Trophoblast cell (in vitro differentiated cells and primary cell): ENCODE results near the gene MYO5A.
"Not testable (repeated sequence)": the region's sequence is repeated elsewhere in the genome, so short reads cannot be mapped to it uniquely, and the experiment has no call there.

Experiments
- DNase-seq, 2 donors: peaks; one replicate each; pipeline ENCODE4 v3.0.0-alpha.2; 2016
- H2AFZ ChIP-seq: 2 replicates; pipeline ENCODE4 v1.6.1; 2013; ENCODE audit warnings: low read length, moderate library complexity, mild to moderate bottlenecking; ENCODE audit not compliant: insufficient read depth, poor library complexity
- H2AK5ac ChIP-seq: 2 replicates; pipeline ENCODE4 v1.6.1; 2013; ENCODE audit warnings: mild to moderate bottlenecking, low read length
- H2BK120ac ChIP-seq: 2 replicates; pipeline ENCODE4 v1.6.1; 2013; ENCODE audit warnings: low read length, mild to moderate bottlenecking, moderate library complexity; ENCODE audit not compliant: insufficient read depth, poor library complexity
- H2BK12ac ChIP-seq: 2 replicates; pipeline ENCODE4 v1.6.1; 2013; ENCODE audit warnings: mild to moderate bottlenecking, low read length, moderate library complexity
- H2BK5ac ChIP-seq: 2 replicates; pipeline ENCODE4 v1.6.1; 2013; ENCODE audit warnings: low read length, low read depth, moderate library complexity, mild to moderate bottlenecking; ENCODE audit not compliant: poor library complexity
- H3K14ac ChIP-seq: 2 replicates; pipeline ENCODE4 v1.6.1; 2013; ENCODE audit warnings: mild to moderate bottlenecking, low read length
- H3K18ac ChIP-seq: 2 replicates; pipeline ENCODE4 v1.6.1; 2013; ENCODE audit warnings: mild to moderate bottlenecking, low read length
- H3K23ac ChIP-seq: 2 replicates; pipeline ENCODE4 v1.6.1; 2013; ENCODE audit warnings: low read length
- H3K27ac ChIP-seq: 2 replicates; pipeline ENCODE4 v1.5.1; 2013; ENCODE audit warnings: low read depth, mild to moderate bottlenecking, inconsistent platforms, low read length, moderate library complexity
- H3K27me3 ChIP-seq: 2 replicates; pipeline ENCODE4 v1.6.1; 2013; ENCODE audit warnings: inconsistent platforms, mild to moderate bottlenecking, low read length, moderate library complexity; ENCODE audit not compliant: insufficient read depth
- H3K36me3 ChIP-seq, 2 experiments: 1 replicate in 1 of 2; 2 replicates in 1 of 2; pipeline ENCODE4 v1.6.1; 2013; ENCODE audit warnings: low read length in 2 of 2, mild to moderate bottlenecking in 2 of 2, moderate library complexity in 1 of 2; ENCODE audit not compliant: insufficient read depth in 2 of 2, control insufficient read depth in 1 of 2
- H3K4ac ChIP-seq: 2 replicates; pipeline ENCODE4 v1.6.1; 2013; ENCODE audit warnings: low read depth, mild to moderate bottlenecking, low read length, moderate library complexity
- H3K4me1 ChIP-seq, 2 experiments: 1 replicate in 1 of 2; 2 replicates in 1 of 2; pipeline ENCODE4 v1.6.1; 2013; ENCODE audit warnings: low read length in 2 of 2, mild to moderate bottlenecking in 2 of 2, moderate library complexity in 1 of 2; ENCODE audit not compliant: insufficient read depth in 2 of 2, control insufficient read depth in 1 of 2
- H3K4me2 ChIP-seq: 2 replicates; pipeline ENCODE4 v1.6.1; 2013; ENCODE audit warnings: inconsistent platforms, mild to moderate bottlenecking, low read length, moderate library complexity
- H3K4me3 ChIP-seq: 2 replicates; pipeline ENCODE4 v1.5.1; 2013; ENCODE audit warnings: mild to moderate bottlenecking, low read depth, low read length, inconsistent platforms
- H3K79me1 ChIP-seq: one replicate; pipeline ENCODE4 v1.6.1; 2013; ENCODE audit warnings: low read length
- H3K79me2 ChIP-seq: 2 replicates; pipeline ENCODE4 v1.6.1; 2013; ENCODE audit warnings: low read length, mild to moderate bottlenecking; ENCODE audit not compliant: control insufficient read depth, insufficient read depth, poor library complexity
- H3K9ac ChIP-seq: 2 replicates; pipeline ENCODE4 v1.6.1; 2013; ENCODE audit warnings: mild to moderate bottlenecking, low read length
- H3K9me3 ChIP-seq: 2 replicates; pipeline ENCODE4 v1.6.1; 2013; ENCODE audit warnings: low read depth, mild to moderate bottlenecking, control low read depth, inconsistent platforms, low read length; ENCODE audit not compliant: insufficient read depth
- H4K12ac ChIP-seq: 2 replicates; pipeline ENCODE4 v1.6.1; 2013; ENCODE audit warnings: low read depth, mild to moderate bottlenecking, low read length, moderate library complexity
- H4K8ac ChIP-seq: 2 replicates; pipeline ENCODE4 v1.6.1; 2013; ENCODE audit warnings: low read depth, mild to moderate bottlenecking, low read length, moderate library complexity
- H4K91ac ChIP-seq: one replicate; pipeline ENCODE4 v1.6.1; 2013; ENCODE audit warnings: low read depth, mild to moderate bottlenecking, low read length, moderate library complexity
- WGBS: extraction: QIAGEN DNeasy Blood & Tissue Kit; methylation state at CpG from one replicate; pipeline ENCODE4 v1.1.7; 2013; ENCODE audit warnings: missing lambda C conversion rate; ENCODE audit not compliant: insufficient read length, insufficient coverage; ENCODE audit errors: extremely low coverage; 5-methylcytosine and 5-hydroxymethylcytosine counted together

The MYO5A gene

GRCh38 chr15:52551762-52552161 lies 23.1 kb upstream of the MYO5A start:
- no CpG with 5 or more reads among the region's 6 CpGs for WGBS
- no peaks in the 10 kb centered on the region for H3K4me1 ChIP-seq
- no peak overlapping the region for H2BK12ac ChIP-seq
- H3K9me3 ChIP-seq = no peaks in the 10 kb centered on the region
- no peaks in the 10 kb centered on the region for H3K79me1 ChIP-seq
- no peak overlapping the region for H2AK5ac ChIP-seq
- no peak overlapping the region for H4K8ac ChIP-seq
- no peaks in the 10 kb centered on the region for H3K79me2 ChIP-seq
- no peak overlapping the region for H2AFZ ChIP-seq
- no peak overlapping the region for H4K12ac ChIP-seq
- H3K27ac ChIP-seq = no peak overlapping the region
- H2BK120ac ChIP-seq = no peak overlapping the region
- no peak overlapping the region for H3K14ac ChIP-seq
- no peak overlapping the region for H2BK5ac ChIP-seq
- H3K18ac ChIP-seq = no peak overlapping the region
- H3K27me3 ChIP-seq = no peaks in the 10 kb centered on the region
- no peak overlapping the region for H3K4ac ChIP-seq
- no peak overlapping the region for H4K91ac ChIP-seq
- no peak overlapping the region for H3K4me3 ChIP-seq
- H3K36me3 ChIP-seq = peaks cover 6 to 8% of the 10 kb centered on the region in 2 experiments
- H3K23ac ChIP-seq = no peak overlapping the region
- no peak overlapping the region for H3K4me2 ChIP-seq
- peak in 1 of 2 donors; percentile 14 for DNase-seq
- no peak overlapping the region for H3K9ac ChIP-seq

GRCh38 chr15:52551186-52551585 lies 22.5 kb upstream of the MYO5A start:
- not testable (repeated sequence) for H4K8ac ChIP-seq, H2AK5ac ChIP-seq, H2BK12ac ChIP-seq, H3K9me3 ChIP-seq, H3K4me3 ChIP-seq, H3K4me1 ChIP-seq, H3K27ac ChIP-seq, H3K18ac ChIP-seq, H3K23ac ChIP-seq, H4K12ac ChIP-seq, H4K91ac ChIP-seq, H3K4ac ChIP-seq, H2BK5ac ChIP-seq, H2AFZ ChIP-seq, H3K27me3 ChIP-seq, H3K9ac ChIP-seq, H3K4me2 ChIP-seq, DNase-seq, H3K79me1 ChIP-seq, H2BK120ac ChIP-seq, H3K14ac ChIP-seq, H3K79me2 ChIP-seq
- WGBS = no CpG with 5 or more reads among the region's 1 CpG
- H3K36me3 ChIP-seq = peaks cover 11 to 13% of the 10 kb centered on the region in 2 experiments

DNA sequence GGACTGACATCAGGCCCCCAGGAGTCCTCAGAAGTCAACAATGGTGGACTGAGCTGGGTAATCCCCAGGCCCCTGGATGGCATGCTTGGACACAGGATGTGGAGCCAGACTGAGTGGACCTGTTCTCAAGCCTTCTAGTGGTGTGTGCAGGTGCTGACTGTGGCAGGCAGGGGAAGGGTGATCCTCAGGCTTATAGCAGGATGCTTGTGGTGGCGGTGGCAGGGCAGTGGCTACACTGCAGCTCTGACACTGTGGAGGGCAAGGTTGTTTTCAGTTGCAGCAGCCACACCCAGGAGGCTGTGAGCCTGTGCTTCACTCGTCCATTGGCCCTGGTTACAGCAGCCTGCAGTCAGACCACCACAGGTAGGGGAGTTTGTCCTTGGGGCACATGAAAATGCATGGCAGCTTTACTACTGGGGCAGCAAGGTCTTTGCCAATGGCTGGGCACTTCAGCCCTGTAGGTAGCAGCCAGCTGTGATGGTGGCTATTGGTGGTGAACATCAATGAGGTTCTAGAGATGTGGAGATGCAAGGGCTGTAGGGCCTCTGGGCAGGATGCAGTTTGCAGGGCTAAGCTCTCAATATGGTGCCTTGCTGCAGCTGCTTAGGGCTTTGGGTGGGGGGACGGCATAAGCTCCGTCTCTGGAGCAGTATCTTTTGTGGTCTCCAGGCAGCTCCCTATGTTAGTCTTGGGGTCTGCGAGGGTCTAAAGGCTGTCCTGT lies 17.5 kb upstream of the MYO5A start:
- Histone ChIP-seq H2AK5ac (no peak overlapping the region), H3K36me3 (peaks cover 9 to 16% of the 10 kb centered on the region in 2 experiments), H2BK5ac (no peak overlapping the region), H3K23ac (no peak overlapping the region), H3K79me2 (no peaks in the 10 kb centered on the region), H3K27ac (no peak overlapping the region), H3K79me1 (no peaks in the 10 kb centered on the region), H3K4me2 (no peak overlapping the region), H3K4me3 (no peak overlapping the region), H3K4ac (no peak overlapping the region), H2AFZ (no peak overlapping the region), H3K4me1 (no peaks in the 10 kb centered on the region), H4K12ac (no peak overlapping the region), H2BK12ac (no peak overlapping the region), H3K14ac (no peak overlapping the region), H4K8ac (no peak overlapping the region), H3K9me3 (peaks cover 5% of the 10 kb centered on the region), H3K18ac (no peak overlapping the region), H3K9ac (no peak overlapping the region), H4K91ac (no peak overlapping the region), H3K27me3 (no peaks in the 10 kb centered on the region), H2BK120ac (no peak overlapping the region)
- no CpG with 5 or more reads among the region's 5 CpGs for WGBS
- no peak for DNase-seq

DNA sequence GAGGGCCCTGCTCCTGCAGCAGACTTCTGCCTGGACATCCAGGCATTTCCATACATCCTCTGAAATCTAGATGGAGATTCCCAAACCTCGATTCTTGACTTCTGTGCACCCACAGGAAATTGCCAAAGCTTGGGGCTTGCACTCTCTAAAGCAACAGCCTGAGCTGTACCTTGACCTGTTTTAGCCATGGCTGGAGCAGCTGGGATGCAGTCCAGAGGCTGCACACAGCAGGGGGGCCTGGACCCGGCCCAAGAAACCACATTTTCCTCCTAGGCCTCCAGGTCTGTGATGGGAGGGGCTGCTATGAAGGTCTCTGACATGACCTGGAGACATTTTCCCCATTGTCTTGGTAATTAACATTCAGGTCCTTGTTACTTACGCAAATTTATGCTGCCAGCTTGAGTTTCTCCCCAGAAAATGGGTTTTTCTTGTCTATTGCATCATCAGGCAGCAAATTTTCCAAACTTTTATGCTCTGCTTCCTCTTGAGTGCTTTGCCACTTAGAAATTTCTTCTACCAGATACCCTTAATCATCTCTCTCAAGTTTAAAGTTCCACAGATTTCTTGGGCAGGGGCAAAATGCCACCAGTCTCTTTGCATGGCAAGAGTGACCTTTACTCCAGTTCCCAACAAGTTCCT lies 11.8 kb upstream of the MYO5A start:
- H3K4me1 ChIP-seq = no peaks in the 10 kb centered on the region
- no peak overlapping the region for H2BK120ac ChIP-seq
- no peak overlapping the region for H2BK5ac ChIP-seq
- no peaks in the 10 kb centered on the region for H3K27me3 ChIP-seq
- H3K18ac ChIP-seq = no peak overlapping the region
- no peak overlapping the region for H3K4me2 ChIP-seq
- no peak overlapping the region for H4K12ac ChIP-seq
- H2AK5ac ChIP-seq = no peak overlapping the region
- no peak overlapping the region for H3K14ac ChIP-seq
- H3K4ac ChIP-seq = no peak overlapping the region
- no CpG with 5 or more reads among the region's 3 CpGs for WGBS
- H4K8ac ChIP-seq = no peak overlapping the region
- no peak overlapping the region for H4K91ac ChIP-seq
- no peaks in the 10 kb centered on the region for H3K79me1 ChIP-seq
- no peak overlapping the region for H2BK12ac ChIP-seq
- H3K36me3 ChIP-seq = no peaks in the 10 kb centered on the region
- no peak overlapping the region for H3K9ac ChIP-seq
- no peaks in the 10 kb centered on the region for H3K79me2 ChIP-seq
- H3K27ac ChIP-seq = no peak overlapping the region
- H3K9me3 ChIP-seq = peaks cover 2% of the 10 kb centered on the region
- no peak overlapping the region for H2AFZ ChIP-seq
- H3K23ac ChIP-seq = no peak overlapping the region
- H3K4me3 ChIP-seq = no peak overlapping the region
- no peak for DNase-seq
